ENCODE results near the gene OSBPL3.

- no peak for TF ChIP-seq CTCF (IDR thresholded peaks at IDR 0.05; ENCODE audit: extremely low read depth in 1 of 2, insufficient read depth in 1 of 2, low read depth in 1 of 2, low read length in 2 of 2)
- TF ChIP-seq MYC (IDR thresholded peaks at IDR 0.05; ENCODE audit: low read depth, low read length) = no peak
- no peak for TF ChIP-seq POLR2AphosphoS5 (IDR thresholded peaks at IDR 0.05; ENCODE audit: insufficient read depth, low read depth, low read length)
- no peak for TF ChIP-seq POLR2A (IDR thresholded peaks at IDR 0.05; ENCODE audit: low read depth, low read length)
- TF ChIP-seq EZH2 (IDR thresholded peaks at IDR 0.05; ENCODE audit: borderline replicate concordance, low read depth, low read length, severe bottlenecking) = no peak
- TF ChIP-seq JUN (IDR thresholded peaks at IDR 0.05; ENCODE audit: borderline replicate concordance, insufficient read depth, insufficient read length, low read depth) = no peak
Observed at GRCh38 chr7:24959735-24960485, 20.1 kb downstream of the OSBPL3 start.

Measured in endothelial cell of umbilical vein (primary cell).